Fibroblast of upper back skin (primary cell): ENCODE results near the gene KIF2B.
"Not testable (repeated sequence)": the region's sequence is repeated elsewhere in the genome, so short reads cannot be mapped to it uniquely, and the experiment has no call there.

Source experiments
- DNase-seq: peaks from one replicate; pipeline ENCODE4 v3.0.0-alpha.2; 2013

The KIF2B gene

DNA sequence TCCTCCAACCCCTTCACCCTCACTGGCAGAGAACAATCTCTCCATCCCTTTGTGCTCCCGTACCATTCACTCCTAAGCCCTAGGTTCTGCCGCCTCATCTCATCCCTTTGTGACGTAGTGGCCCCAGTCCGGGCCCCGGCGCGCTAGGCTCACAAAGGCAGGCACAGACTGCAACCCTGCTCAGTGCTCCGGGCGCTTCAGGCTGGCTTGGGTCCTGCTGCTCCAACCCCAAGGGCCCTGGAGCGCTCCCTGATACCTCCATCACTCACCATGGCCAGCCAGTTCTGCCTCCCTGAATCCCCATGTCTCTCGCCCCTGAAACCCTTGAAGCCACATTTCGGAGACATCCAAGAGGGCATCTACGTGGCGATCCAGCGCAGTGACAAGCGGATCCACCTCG is at the start of gene KIF2B:
TSS of gene KIF2B (plus strand) at position 164 of the 400 bp plus-strand sequence. CDS start at position 271, 107 bp downstream.
- DNase-seq, result no peak

GRCh38 chr17:53780320-53780719 is 42.4 kb upstream of the KIF2B start:
- no peak for DNase-seq

GRCh38 chr17:53791551-53791950 is 31.2 kb upstream of the KIF2B start:
- DNase-seq, result no peak

DNA sequence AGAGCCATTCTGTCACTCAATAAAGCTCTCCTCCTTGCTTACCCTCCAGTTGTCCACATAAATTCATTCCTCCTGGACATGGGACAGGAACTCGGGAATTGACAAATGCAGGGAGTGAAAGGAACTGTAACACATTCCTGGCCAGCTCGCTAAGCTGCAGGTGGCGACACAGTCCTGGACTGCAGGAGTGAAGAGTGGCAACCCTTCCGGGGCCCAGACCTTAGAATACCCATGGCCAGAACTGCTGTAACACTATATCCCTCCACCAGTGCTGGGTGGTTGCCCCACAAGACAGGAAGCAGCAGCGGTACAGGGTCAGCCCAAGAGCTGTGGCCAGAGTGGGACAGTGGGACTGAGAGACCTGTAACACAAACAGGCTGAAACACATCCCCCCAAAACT is 30.3 kb upstream of the KIF2B start:
- DNase-seq, result no peak

DNA sequence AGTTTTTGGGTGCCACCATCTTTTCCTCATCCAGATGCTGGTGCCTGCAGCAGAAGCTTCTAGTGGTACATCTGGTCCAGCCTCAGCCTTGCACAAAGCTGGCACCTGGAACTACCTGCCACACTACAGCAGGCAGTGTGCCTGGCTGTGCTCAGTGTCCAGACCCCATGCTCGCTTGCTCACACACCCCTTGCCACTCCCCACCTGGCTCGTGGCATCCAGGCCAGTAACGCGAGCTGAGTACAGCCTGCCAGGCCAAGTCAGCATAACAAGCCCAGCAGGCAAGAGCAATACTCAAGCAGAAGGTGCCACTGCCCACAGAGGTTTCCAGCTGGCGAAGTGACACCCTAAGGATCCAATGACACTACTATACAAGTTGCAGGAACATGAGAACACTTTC is 29.7 kb upstream of the KIF2B start:
- no peak for DNase-seq

- no peak for DNase-seq
Observed at GRCh38 chr17:53794875-53795274, 27.9 kb upstream of the KIF2B start.

- DNase-seq, result no peak
Observed at GRCh38 chr17:53796642-53797041, 26.1 kb upstream of the KIF2B start.

- no peak for DNase-seq
Observed at GRCh38 chr17:53797501-53797900, 25.2 kb upstream of the KIF2B start.

- no peak for DNase-seq
Observed at GRCh38 chr17:53804437-53804836, 18.3 kb upstream of the KIF2B start.

DNA sequence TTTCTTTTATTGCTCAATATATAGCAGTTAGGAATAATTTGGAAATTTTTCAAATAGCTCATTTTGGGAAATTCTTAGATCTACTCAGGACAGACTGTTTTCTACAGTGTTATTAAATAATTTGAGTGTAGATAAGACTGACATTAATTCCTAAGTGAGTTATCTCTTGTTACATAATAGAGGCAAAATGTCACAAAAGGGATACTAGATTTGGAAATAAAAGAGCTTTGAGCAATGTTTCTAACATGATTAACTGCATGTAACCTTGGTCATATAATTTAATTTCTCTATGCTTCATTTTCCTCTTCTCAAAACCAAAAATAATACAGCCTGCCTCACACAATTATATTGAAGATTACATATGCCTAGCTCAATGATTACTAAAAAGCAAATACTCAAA is 16.3 kb upstream of the KIF2B start:
- DNase-seq, result no peak

- no peak for DNase-seq
Observed at GRCh38 chr17:53807286-53807685, 15.4 kb upstream of the KIF2B start.

- DNase-seq, result no peak
Observed at GRCh38 chr17:53818271-53818670, 4.5 kb upstream of the KIF2B start.

DNA sequence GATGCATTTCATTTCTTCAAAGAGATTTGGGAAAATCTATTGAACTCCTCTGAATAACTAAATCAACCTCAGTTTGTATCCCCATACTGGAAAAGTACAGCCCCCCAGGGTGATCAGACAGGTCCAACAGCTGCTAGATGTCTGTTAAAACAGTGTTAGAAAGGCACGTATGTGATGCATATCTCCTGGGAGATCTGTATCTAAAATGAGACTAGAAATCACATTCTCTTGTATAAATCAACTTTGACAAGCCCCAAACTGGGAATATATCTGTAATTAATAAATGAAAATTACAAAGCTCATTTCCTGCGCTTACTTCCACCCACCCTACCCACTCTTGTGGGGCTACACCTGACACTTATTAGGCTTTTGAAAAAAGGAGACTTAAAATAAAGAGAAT is 3.8 kb upstream of the KIF2B start:
- no peak for DNase-seq

GRCh38 chr17:53819956-53820355 is 2.8 kb upstream of the KIF2B start:
- DNase-seq, result no peak

GRCh38 chr17:53823341-53824050 is 769 bp downstream of the KIF2B start:
- no peak for DNase-seq

- not testable (repeated sequence) for DNase-seq
Observed at GRCh38 chr17:53834771-53835170, 12.0 kb downstream of the KIF2B start.

DNA sequence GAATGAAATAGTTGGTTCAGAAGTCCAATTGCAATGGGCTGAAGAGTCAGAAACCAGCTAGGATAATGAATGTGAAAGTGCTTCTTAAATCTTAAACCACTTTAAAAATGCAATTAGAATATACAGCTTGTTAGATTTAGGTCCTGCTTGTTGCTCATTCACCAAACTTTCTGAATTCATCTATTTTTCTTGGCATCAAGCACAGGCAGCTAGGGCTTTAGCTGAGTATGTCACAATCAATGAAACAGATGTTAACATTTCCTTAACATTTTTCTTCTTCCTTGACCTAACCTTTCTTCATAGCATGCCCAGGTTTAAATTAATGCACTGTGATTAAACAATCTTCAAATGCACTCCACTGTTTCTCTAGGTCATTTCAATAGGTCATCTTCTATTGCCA is 14.4 kb downstream of the KIF2B start:
- DNase-seq, result peak; percentile 9

GRCh38 chr17:53844491-53845107 is 21.9 kb downstream of the KIF2B start:
- DNase-seq, result no peak

DNA sequence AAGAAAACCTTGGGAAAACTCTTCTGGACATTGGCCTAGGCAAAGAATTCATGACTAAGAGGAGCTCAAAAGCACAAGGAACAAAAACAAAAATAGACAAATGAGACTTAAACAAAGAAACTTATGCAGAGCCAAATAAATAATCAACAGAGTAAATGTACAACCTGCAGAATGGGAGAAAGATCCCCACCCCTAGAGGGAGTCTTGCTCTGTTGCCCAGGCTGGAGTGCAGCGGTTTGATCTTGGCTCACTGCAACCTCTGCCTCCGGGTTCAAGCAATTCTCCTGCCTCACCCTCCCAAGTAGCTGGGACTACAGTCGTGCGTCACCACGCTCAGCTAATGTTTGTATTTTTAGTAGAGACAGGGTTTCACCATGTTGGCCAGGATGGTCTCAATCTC is 48.4 kb downstream of the KIF2B start:
- DNase-seq, result not testable (repeated sequence)
